BJ (cell line): ENCODE measurements around the gene RASGEF1C. TPM values are rescaled to one million over a fixed set of nuclear protein-coding genes. Genes with fewer than 3 reads are reported as not detected.
"Not testable (repeated sequence)": the region's sequence is repeated elsewhere in the genome, so short reads cannot be mapped to it uniquely, and the experiment has no call there.

Experiments used
- CTCF ChIA-PET: fragments of 350-600 bp; formaldehyde crosslinking; extraction: SDS; loops from one replicate; lab custom pipeline; 2021; ENCODE audit warnings: antibody characterized with exemption, inconsistent platforms; lab: Yijun Ruan, JAX
- POLR2A ChIA-PET: fragments of 300-600 bp; sonication (Branson Sonifier 250); formaldehyde crosslinking; extraction: SDS; loops from one replicate; lab custom pipeline; 2021; ENCODE audit warnings: antibody characterized with exemption; lab: Charles Lee
- DNase-seq: peaks from one replicate; pipeline ENCODE4 v3.0.0-alpha.2; 2011; ENCODE audit warnings: low read depth
- H3K27me3 ChIP-seq: 2 replicates; pipeline ENCODE4 v1.6.0; 2011; ENCODE audit warnings: low read length; ENCODE audit not compliant: control insufficient read depth, insufficient read depth
- H3K36me3 ChIP-seq: 2 replicates; pipeline ENCODE4 v1.5.1; 2011; ENCODE audit warnings: low read length; ENCODE audit not compliant: control insufficient read depth, insufficient read depth
- H3K4me3 ChIP-seq: 2 replicates; pipeline ENCODE4 v1.5.1; 2011; ENCODE audit warnings: low read depth, mild to moderate bottlenecking, control low read depth, low read length
- CTCF ChIP-seq: IDR thresholded peaks from 2 replicates; pipeline ENCODE4 v1.5.1; 2011; ENCODE audit warnings: low read depth, mild to moderate bottlenecking, control low read depth, inconsistent platforms, low read length, moderate library complexity; ENCODE audit not compliant: insufficient read depth
- polyA plus RNA-seq: library from polyadenylated mRNA; depleted of rRNA; stranded (reverse); fragments of >200 nt; gene quantifications from 2 replicates; pipeline ENCODE4 v1.2.3, GENCODE V29; 2011

RASGEF1C gene
- polyA plus RNA-seq, 1 experiment = not detected

- Histone ChIP-seq H3K36me3 (no peaks in the 10 kb centered on the region), H3K27me3 (peaks cover 4% of the 10 kb centered on the region; the same call in 1 of the 2 replicates), H3K4me3 (no peak overlapping the region)
- no peak for DNase-seq
- ChIA-PET CTCF (no interaction called here), POLR2A (no interaction called here)
- TF ChIP-seq CTCF = no peak
Observed at GRCh38 chr5:180212363-180213255, 3.6 kb upstream of the RASGEF1C start.

- Histone ChIP-seq H3K4me3 (no peak overlapping the region), H3K36me3 (no peaks in the 10 kb centered on the region), H3K27me3 (peaks cover 4% of the 10 kb centered on the region; the same call in 1 of the 2 replicates)
- no peak for TF ChIP-seq CTCF
- POLR2A ChIA-PET = no interaction called here
- no peak for DNase-seq
- CTCF ChIA-PET = no interaction called here
Observed at GRCh38 chr5:180211761-180212035, 2.7 kb upstream of the RASGEF1C start.

- DNase-seq = no peak
- H3K36me3 ChIP-seq = no peaks in the 10 kb centered on the region
- H3K4me3 ChIP-seq = no peak overlapping the region
- POLR2A ChIA-PET = no interaction called here
- CTCF ChIA-PET = no interaction called here
- H3K27me3 ChIP-seq = peaks cover 4% of the 10 kb centered on the region; the same call in 1 of the 2 replicates
- TF ChIP-seq CTCF = no peak
Observed at GRCh38 chr5:180210961-180211760, 2.1 kb upstream of the RASGEF1C start.

GRCh38 chr5:180210077-180210476 is 1.1 kb upstream of the RASGEF1C start:
- H3K36me3 ChIP-seq, DNase-seq, H3K4me3 ChIP-seq, H3K27me3 ChIP-seq, POLR2A ChIA-PET: not testable (repeated sequence)
- CTCF ChIA-PET = interaction anchor here (0.7 to 2.4 kb wide), 5 partner anchors 8 to 261 kb away, joined by 3 to 7 read pairs (median 3); no protein-coding TSS in a partner anchor

GRCh38 chr5:180208435-180209081 is 453 bp downstream of the RASGEF1C start:
- POLR2A ChIA-PET = no interaction called here
- peak overlapping the region; percentile 25 for H3K4me3 ChIP-seq
- H3K27me3 ChIP-seq = peaks cover 4% of the 10 kb centered on the region; the same call in 1 of the 2 replicates
- peak; percentile 21; the same call in 1 of the 2 replicates for TF ChIP-seq CTCF
- DNase-seq = no peak
- H3K36me3 ChIP-seq = no peaks in the 10 kb centered on the region
- CTCF ChIA-PET = interaction anchor here (0.6 to 2.4 kb wide), 4 partner anchors 8 to 264 kb away, joined by 3 to 8 read pairs (median 5); no protein-coding TSS in a partner anchor
